Hepatocyte (in vitro differentiated cells): Measurements from ENCODE around the gene CLIC4.

ENCODE experiments used
- EZH2phosphoT487 ChIP-seq: fragments of 200-600 bp; sonication (generic); IDR thresholded peaks from one replicate; pipeline ENCODE4 v1.6.1; 2018; ENCODE audit warnings: antibody characterized with exemption, mild to moderate bottlenecking, low read depth, moderate library complexity; ENCODE audit not compliant: unreplicated experiment, severe bottlenecking
- TF ChIP-seq, protein P1 (sequence below): fragments of 200-600 bp; sonication (generic); IDR thresholded peaks from 2 replicates; pipeline ENCODE4 v1.5.1; 2016; ENCODE audit warnings: antibody characterized with exemption, mild to moderate bottlenecking; ENCODE audit not compliant: poor library complexity

DNA sequence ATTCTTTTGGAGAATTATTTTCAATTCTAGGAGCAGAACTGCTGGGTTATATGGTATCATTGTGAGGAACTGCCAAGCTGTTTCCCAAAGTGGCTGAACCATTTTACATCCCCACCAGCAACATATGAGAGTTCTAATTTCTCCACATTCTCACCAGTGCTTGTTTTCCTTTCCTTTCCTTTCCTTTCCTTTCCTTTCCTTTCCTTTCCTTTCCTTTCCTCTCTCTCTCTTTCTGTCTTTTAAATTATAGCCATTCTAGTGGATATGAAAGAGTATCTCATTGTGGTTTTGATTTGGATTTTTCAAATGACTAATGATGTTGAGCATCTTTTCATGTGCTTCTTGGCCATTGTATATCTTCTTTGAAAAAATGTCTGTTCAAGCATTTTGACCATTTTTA is 139.5 kb downstream of the CLIC4 start:
- TF ChIP-seq, protein P1, sequence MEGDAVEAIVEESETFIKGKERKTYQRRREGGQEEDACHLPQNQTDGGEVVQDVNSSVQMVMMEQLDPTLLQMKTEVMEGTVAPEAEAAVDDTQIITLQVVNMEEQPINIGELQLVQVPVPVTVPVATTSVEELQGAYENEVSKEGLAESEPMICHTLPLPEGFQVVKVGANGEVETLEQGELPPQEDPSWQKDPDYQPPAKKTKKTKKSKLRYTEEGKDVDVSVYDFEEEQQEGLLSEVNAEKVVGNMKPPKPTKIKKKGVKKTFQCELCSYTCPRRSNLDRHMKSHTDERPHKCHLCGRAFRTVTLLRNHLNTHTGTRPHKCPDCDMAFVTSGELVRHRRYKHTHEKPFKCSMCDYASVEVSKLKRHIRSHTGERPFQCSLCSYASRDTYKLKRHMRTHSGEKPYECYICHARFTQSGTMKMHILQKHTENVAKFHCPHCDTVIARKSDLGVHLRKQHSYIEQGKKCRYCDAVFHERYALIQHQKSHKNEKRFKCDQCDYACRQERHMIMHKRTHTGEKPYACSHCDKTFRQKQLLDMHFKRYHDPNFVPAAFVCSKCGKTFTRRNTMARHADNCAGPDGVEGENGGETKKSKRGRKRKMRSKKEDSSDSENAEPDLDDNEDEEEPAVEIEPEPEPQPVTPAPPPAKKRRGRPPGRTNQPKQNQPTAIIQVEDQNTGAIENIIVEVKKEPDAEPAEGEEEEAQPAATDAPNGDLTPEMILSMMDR: no peak
- TF ChIP-seq EZH2phosphoT487: no peak
